ENCODE measurements around the gene LZIC.

- TF ChIP-seq, protein P1, sequence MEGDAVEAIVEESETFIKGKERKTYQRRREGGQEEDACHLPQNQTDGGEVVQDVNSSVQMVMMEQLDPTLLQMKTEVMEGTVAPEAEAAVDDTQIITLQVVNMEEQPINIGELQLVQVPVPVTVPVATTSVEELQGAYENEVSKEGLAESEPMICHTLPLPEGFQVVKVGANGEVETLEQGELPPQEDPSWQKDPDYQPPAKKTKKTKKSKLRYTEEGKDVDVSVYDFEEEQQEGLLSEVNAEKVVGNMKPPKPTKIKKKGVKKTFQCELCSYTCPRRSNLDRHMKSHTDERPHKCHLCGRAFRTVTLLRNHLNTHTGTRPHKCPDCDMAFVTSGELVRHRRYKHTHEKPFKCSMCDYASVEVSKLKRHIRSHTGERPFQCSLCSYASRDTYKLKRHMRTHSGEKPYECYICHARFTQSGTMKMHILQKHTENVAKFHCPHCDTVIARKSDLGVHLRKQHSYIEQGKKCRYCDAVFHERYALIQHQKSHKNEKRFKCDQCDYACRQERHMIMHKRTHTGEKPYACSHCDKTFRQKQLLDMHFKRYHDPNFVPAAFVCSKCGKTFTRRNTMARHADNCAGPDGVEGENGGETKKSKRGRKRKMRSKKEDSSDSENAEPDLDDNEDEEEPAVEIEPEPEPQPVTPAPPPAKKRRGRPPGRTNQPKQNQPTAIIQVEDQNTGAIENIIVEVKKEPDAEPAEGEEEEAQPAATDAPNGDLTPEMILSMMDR (IDR thresholded peaks at IDR 0.05), result no peak
- no peak for TF ChIP-seq POLR2A (IDR thresholded peaks at IDR 0.05)
Measured at GRCh38 chr1:9906466-9906865, 36.7 kb downstream of the LZIC start.
